K562 (cell line): Measurements from ENCODE around the gene COASY. TPM values are rescaled to one million over a fixed set of nuclear protein-coding genes. Genes with fewer than 3 reads are reported as not detected.

Experiments
- ATAC-seq: fragments of 200-7000 bp; cut with Tn5 transposase; 3 replicates; pipeline ENCODE4 v1.9.1; 2020; ENCODE audit warnings: moderate library complexity
- BruUV-seq: library from RNA; stranded (reverse); fragments of 400-500 nt; replicated peaks from 2 replicates; lab custom pipeline; 2021; lab: Mats Ljungman, UMichigan
- CTCF ChIA-PET: fragments of 300-600 bp; formaldehyde crosslinking; extraction: SDS; loops from one replicate; lab custom pipeline; 2021; ENCODE audit warnings: low intra/inter-chr PET ratio; lab: Yijun Ruan, JAX
- POLR2A ChIA-PET: fragments of 300-600, 350-650 bp; sonication (Branson Sonifier 250); formaldehyde crosslinking; extraction: SDS; loops from one replicate; lab custom pipeline; 2021; ENCODE audit warnings: antibody characterized with exemption, inconsistent platforms; lab: Yijun Ruan, JAX
- DNase-seq, 4 experiments: peaks; one replicate each; pipeline versions ENCODE4 v3.0.0 to v3.0.0-alpha.2; 2011 to 2018; ENCODE audit warnings: low spot score in 3 of 4, mixed read lengths in 3 of 4; ENCODE audit errors: extremely low read depth in 1 of 4
- FAIRE-seq: peaks from 2 replicates; lab custom pipeline; 2011; peaks lifted over from hg19 to GRCh38; lab: Jason Lieb, UNC
- H2AFZ ChIP-seq: 2 replicates; pipeline ENCODE4 v1.6.0; 2011; ENCODE audit warnings: low read depth, low read length, control low read depth, inconsistent platforms
- H3K27ac ChIP-seq: fragments of 200-600 bp; 3 replicates; pipeline ENCODE4 v1.8.0; 2011; ENCODE audit warnings: low read depth, mild to moderate bottlenecking, control low read depth, inconsistent platforms, low read length, moderate library complexity, mixed read lengths; ENCODE audit errors: extremely low read depth
- H3K27me3 ChIP-seq, 2 experiments: fragments of 300-600 bp in 1 of 2; 2 replicates in 1 of 2; 3 replicates in 1 of 2; pipeline versions ENCODE4 v1.6.0 to v1.8.0; 2011; ENCODE audit warnings: inconsistent platforms in 2 of 2, low read length in 2 of 2, mild to moderate bottlenecking in 1 of 2, mixed read lengths in 1 of 2, moderate library complexity in 1 of 2; ENCODE audit not compliant: control insufficient read depth in 2 of 2, insufficient read depth in 2 of 2
- H3K36me3 ChIP-seq: fragments of 300-600 bp; 3 replicates; pipeline ENCODE4 v1.8.0; 2011; ENCODE audit warnings: mild to moderate bottlenecking, low read length, inconsistent platforms; ENCODE audit not compliant: control insufficient read depth, insufficient read depth
- H3K4me1 ChIP-seq, 2 experiments: fragments of 200-600 bp in 1 of 2; replicated peaks in 1 of 2; 2 replicates in 1 of 2; 3 replicates in 1 of 2; pipeline versions ENCODE4 v1.5.1 to v1.8.0; 2011; ENCODE audit warnings: inconsistent platforms in 2 of 2, low read length in 2 of 2, mild to moderate bottlenecking in 1 of 2, mixed read lengths in 1 of 2, moderate library complexity in 1 of 2; ENCODE audit not compliant: control insufficient read depth in 2 of 2, insufficient read depth in 2 of 2
- H3K4me2 ChIP-seq: 2 replicates; pipeline ENCODE4 v1.6.1; 2011; ENCODE audit warnings: low read length, control low read depth, inconsistent platforms, mixed read lengths; ENCODE audit not compliant: insufficient read depth
- H3K4me3 ChIP-seq: fragments of 200-600 bp; sonication (generic), shearing (Covaris generic); 2 replicates; pipeline ENCODE4 v1.5.1; 2016; ENCODE audit warnings: control low read depth, inconsistent platforms
- H3K79me2 ChIP-seq: fragments of 200-600 bp; 3 replicates; pipeline ENCODE4 v1.8.0; 2011; ENCODE audit warnings: low read length, inconsistent platforms; ENCODE audit not compliant: control insufficient read depth, insufficient read depth
- H3K9ac ChIP-seq, 2 experiments: 2 replicates each; pipeline versions ENCODE4 v1.6.0 to v1.6.1; 2011; ENCODE audit warnings: low read depth in 2 of 2, low read length in 2 of 2, control low read depth in 1 of 2, inconsistent platforms in 1 of 2, mild to moderate bottlenecking in 1 of 2, mixed read lengths in 1 of 2; ENCODE audit not compliant: insufficient read depth in 1 of 2
- H3K9me1 ChIP-seq: one replicate; pipeline ENCODE4 v1.6.0; 2011; ENCODE audit warnings: inconsistent platforms, mild to moderate bottlenecking, low read length, moderate library complexity; ENCODE audit not compliant: control insufficient read depth, insufficient read depth
- H3K9me3 ChIP-seq: replicated peaks from 2 replicates; pipeline ENCODE4 v1.5.1; 2011; ENCODE audit warnings: low read depth, low read length, inconsistent platforms; ENCODE audit not compliant: control insufficient read depth, insufficient read depth
- H4K20me1 ChIP-seq: replicated peaks from 2 replicates; pipeline ENCODE4 v1.6.1; 2011; ENCODE audit warnings: low read length, inconsistent platforms, mixed read lengths; ENCODE audit not compliant: control insufficient read depth, insufficient read depth
- IFI16 ChIP-seq: fragments of 250-450 bp; sonication (Bioruptor Pico); IDR thresholded peaks from 2 replicates; pipeline ENCODE4 v2.1.2; 2022; ENCODE audit warnings: mild to moderate bottlenecking, inconsistent platforms
- MBD2 ChIP-seq: sonication (generic); IDR thresholded peaks from 2 replicates; pipeline ENCODE4 v1.6.1; 2016; ENCODE audit warnings: low read depth, borderline replicate concordance
- POLR3A ChIP-seq: IDR thresholded peaks from 2 replicates; pipeline ENCODE4 v1.6.1; 2011; ENCODE audit warnings: borderline replicate concordance, mild to moderate bottlenecking, moderate library complexity; ENCODE audit not compliant: insufficient read length, insufficient read depth; ENCODE audit errors: extremely low read depth
- SMAD4 ChIP-seq: fragments of 250-450 bp; sonication (Bioruptor Pico); conservative IDR thresholded peaks from 2 replicates; pipeline ENCODE4 v1.8.0; 2021; ENCODE audit warnings: inconsistent platforms, mild to moderate bottlenecking, moderate library complexity
- SRF ChIP-seq, 2 experiments: fragments of 250-450, 450-650 bp in 1 of 2; sonication (Bioruptor Pico) in 1 of 2; sonication (generic) in 1 of 2; formaldehyde crosslinking; IDR thresholded peaks; 2 replicates each; pipeline versions ENCODE4 v1.5.0 to v1.5.1; 2020 to 2022; ENCODE audit warnings: mild to moderate bottlenecking in 1 of 2, missing genetic modification reagents in 1 of 2
- ZBTB9 ChIP-seq: fragments of 450-650 bp; formaldehyde crosslinking; IDR thresholded peaks from 2 replicates; pipeline ENCODE4 v1.4.0; 2020; ENCODE audit warnings: mild to moderate bottlenecking, moderate library complexity
- ZNF354B ChIP-seq: fragments of 250-450 bp; sonication (Bioruptor Pico); IDR thresholded peaks from 2 replicates; pipeline ENCODE4 v1.4.0; 2020
- ZNF583 ChIP-seq: fragments of 250-450 bp; sonication (Bioruptor Pico); IDR thresholded peaks from 2 replicates; pipeline ENCODE4 v1.4.0; 2020
- ZNF699 ChIP-seq: fragments of 250-450 bp; sonication (Bioruptor Pico); IDR thresholded peaks from 2 replicates; pipeline ENCODE4 v1.8.0; 2021; ENCODE audit warnings: mild to moderate bottlenecking, moderate library complexity; ENCODE audit not compliant: insufficient replicate concordance
- WGBS: fragments of 100-300 bp; shearing (Covaris generic); methylation state at CpG from one replicate; pipeline ENCODE4 v1.1.6; 2016; ENCODE audit warnings: low coverage, mixed read lengths; ENCODE audit not compliant: insufficient coverage; ENCODE audit errors: missing lambda C conversion rate; 5-methylcytosine and 5-hydroxymethylcytosine counted together
- in situ Hi-C: fragments of 300-500 bp; cut with MboI; formaldehyde crosslinking; loops from 4 replicates; pipeline ENCODE4 v1.15.0; 2018; ENCODE audit warnings: inconsistent platforms, mixed read lengths
- intact Hi-C: fragments of 100-400 bp; cut with micrococcal nuclease; formaldehyde crosslinking; loops from 2 replicates; pipeline ENCODE4 v1.14.2; 2022
- polyA plus RNA-seq, 8 experiments: library from polyadenylated mRNA; depleted of rRNA in 4 of 8; stranded (reverse) in 5 of 8; unstranded in 3 of 8; fragments of >200 nt; fragmentation: Nextera tagmentation in 2 of 8; fragmentation: Illumina TruSeq in 1 of 8; extraction: Ambion mirVana in 2 of 8; extraction: Trizol in 1 of 8; gene quantifications; 2 replicates each; pipeline versions ENCODE4 v1.2.1 to v1.2.3, GENCODE V29; 2011 to 2014; ENCODE audit warnings: inconsistent platforms in 1 of 8, missing spikeins in 1 of 8
- total RNA-seq, 7 experiments: library from RNA; depleted of rRNA in 6 of 7; stranded (reverse); fragments of >200 nt in 6 of 7; fragmentation: Illumina TruSeq in 2 of 7; extraction: Trizol in 2 of 7; gene quantifications; 2 replicates each; pipeline versions ENCODE4 v1.2.1 to v1.2.3, GENCODE V29; 2011 to 2021; ENCODE audit warnings: low replicate concordance in 1 of 7
- TF ChIP-seq, protein P1 (sequence below): fragments of 450-650 bp; IDR thresholded peaks from 2 replicates; pipeline ENCODE4 v1.6.1; 2017; ENCODE audit warnings: mild to moderate bottlenecking, moderate library complexity
- TF ChIP-seq, protein P2 (sequence below), 2 experiments: IDR thresholded peaks; 2 replicates each; pipeline ENCODE4 v1.6.1; 2011; ENCODE audit warnings: borderline replicate concordance in 1 of 2, control low read depth in 1 of 2, low read depth in 1 of 2, low read length in 1 of 2, mild to moderate bottlenecking in 1 of 2, mixed read lengths in 1 of 2, moderate library complexity in 1 of 2; ENCODE audit not compliant: insufficient read depth in 1 of 2, insufficient read length in 1 of 2, poor library complexity in 1 of 2, severe bottlenecking in 1 of 2; ENCODE audit errors: extremely low read depth in 1 of 2
- TF ChIP-seq, protein P3 (sequence below): sonication (generic); formaldehyde crosslinking; IDR thresholded peaks from 2 replicates; pipeline ENCODE4 v1.4.0; 2020; ENCODE audit warnings: mild to moderate bottlenecking, missing genetic modification reagents

COASY gene
- total and polyA plus RNA-seq, 9 of the 15 experiments (the other 6 are each of a cell fraction or from before 2014, with no cell fraction given) = 25.4 to 175 (median 62.3) TPM

DNA sequence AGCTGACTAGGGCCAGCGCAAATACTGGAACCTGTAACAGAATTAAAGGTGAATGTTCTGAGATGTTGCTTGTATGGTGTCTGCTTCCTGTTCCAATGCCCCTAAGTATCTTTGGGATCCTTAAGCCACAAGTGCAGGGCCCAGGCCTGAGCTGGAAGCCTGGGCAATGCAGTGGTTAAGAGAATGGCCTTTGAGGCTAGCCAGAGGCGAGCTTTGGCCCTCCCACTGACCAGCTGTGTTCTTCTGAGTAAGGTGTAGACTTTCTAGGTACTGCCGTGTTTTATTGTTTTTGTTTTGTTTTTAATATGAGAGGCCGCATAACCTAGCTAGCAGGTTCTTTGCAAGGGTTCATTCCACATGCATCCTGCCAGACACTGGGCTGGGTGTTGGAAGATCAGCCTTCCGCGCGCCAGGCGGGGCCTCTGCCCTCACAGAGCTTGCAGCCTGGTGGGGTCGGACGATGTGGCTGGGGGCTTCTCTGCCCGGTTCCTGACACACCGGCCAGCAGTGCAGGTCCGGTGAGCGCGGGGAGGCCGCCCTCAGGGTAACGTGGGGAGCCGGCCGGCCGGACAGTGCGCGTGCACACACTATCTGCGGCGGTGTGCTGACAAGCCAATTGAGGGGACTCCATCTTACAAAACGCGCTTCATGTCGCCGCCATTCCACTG is 4.4 kb downstream of the COASY start:
- Histone ChIP-seq H4K20me1 (no peaks in the 10 kb centered on the region), H3K9me1 (no peaks in the 10 kb centered on the region), H3K4me1 (peaks cover 36 to 65% of the 10 kb centered on the region in 2 experiments), H3K27me3 (no peaks in the 10 kb centered on the region), H3K27ac (peak overlapping the region; percentile 89), H2AFZ (peak overlapping the region; percentile 87), H3K9me3 (no peaks in the 10 kb centered on the region), H3K4me2 (peak overlapping the region; percentile 88), H3K4me3 (peak overlapping the region; percentile 82), H3K9ac (peak overlapping the region; percentile 88 to 96), H3K36me3 (peaks cover 73% of the 10 kb centered on the region), H3K79me2 (peaks cover 70% of the 10 kb centered on the region)
- DNase-seq = no peak
- ChIA-PET POLR2A (interaction anchor here (0.6 to 8.3 kb wide), 4 partner anchors 11 to 429 kb away, joined by 3 to 58 read pairs (median 4); partner anchors contain the start of gene PSMC3IP), CTCF (interaction anchor here (0.6 to 0.7 kb wide), 2 partner anchors 13 to 30 kb away, joined by 3 read pairs; partner anchors contain the start of gene NAGLU)
- in situ Hi-C loops = no loop called here
- no peak for FAIRE-seq
- BruUV-seq = TSS peak; percentile 47
- no peak for ATAC-seq
- WGBS = 13% methylated on average over 28 of the region's 28 CpGs
- intact Hi-C loops = no loop called here
- TF ChIP-seq SRF (CRISPR knock-in tag; IDR thresholded peaks at IDR 0.05) = peak in 1 of 2 experiments; percentile 45; a peak in 1 of 4 replicates
- peak; percentile 87 for TF ChIP-seq ZBTB9
- TF ChIP-seq ZNF583 = no peak
- no peak for TF ChIP-seq ZNF699
- 0 out of 2 replicates have a peak, but pooled peaks have one; percentile 34 for TF ChIP-seq IFI16 (CRISPR knock-in tag)
- TF ChIP-seq SMAD4 (CRISPR knock-in tag) = 0 out of 2 replicates have a peak, but pooled peaks have one; percentile 77
- TF ChIP-seq, protein P1, sequence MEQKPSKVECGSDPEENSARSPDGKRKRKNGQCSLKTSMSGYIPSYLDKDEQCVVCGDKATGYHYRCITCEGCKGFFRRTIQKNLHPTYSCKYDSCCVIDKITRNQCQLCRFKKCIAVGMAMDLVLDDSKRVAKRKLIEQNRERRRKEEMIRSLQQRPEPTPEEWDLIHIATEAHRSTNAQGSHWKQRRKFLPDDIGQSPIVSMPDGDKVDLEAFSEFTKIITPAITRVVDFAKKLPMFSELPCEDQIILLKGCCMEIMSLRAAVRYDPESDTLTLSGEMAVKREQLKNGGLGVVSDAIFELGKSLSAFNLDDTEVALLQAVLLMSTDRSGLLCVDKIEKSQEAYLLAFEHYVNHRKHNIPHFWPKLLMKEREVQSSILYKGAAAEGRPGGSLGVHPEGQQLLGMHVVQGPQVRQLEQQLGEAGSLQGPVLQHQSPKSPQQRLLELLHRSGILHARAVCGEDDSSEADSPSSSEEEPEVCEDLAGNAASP = no peak
- no peak for TF ChIP-seq POLR3A
- TF ChIP-seq, protein P2, sequence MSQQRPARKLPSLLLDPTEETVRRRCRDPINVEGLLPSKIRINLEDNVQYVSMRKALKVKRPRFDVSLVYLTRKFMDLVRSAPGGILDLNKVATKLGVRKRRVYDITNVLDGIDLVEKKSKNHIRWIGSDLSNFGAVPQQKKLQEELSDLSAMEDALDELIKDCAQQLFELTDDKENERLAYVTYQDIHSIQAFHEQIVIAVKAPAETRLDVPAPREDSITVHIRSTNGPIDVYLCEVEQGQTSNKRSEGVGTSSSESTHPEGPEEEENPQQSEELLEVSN (IDR thresholded peaks at IDR 0.05; ENCODE audit: borderline replicate concordance in 1 of 2, extremely low read depth in 1 of 2, insufficient read depth in 1 of 2, insufficient read length in 1 of 2, low read depth in 1 of 2, low read length in 1 of 2, poor library complexity in 1 of 2, severe bottlenecking in 1 of 2) = no peak
- no peak for TF ChIP-seq ZNF354B (CRISPR knock-in tag)
- TF ChIP-seq, protein P3, sequence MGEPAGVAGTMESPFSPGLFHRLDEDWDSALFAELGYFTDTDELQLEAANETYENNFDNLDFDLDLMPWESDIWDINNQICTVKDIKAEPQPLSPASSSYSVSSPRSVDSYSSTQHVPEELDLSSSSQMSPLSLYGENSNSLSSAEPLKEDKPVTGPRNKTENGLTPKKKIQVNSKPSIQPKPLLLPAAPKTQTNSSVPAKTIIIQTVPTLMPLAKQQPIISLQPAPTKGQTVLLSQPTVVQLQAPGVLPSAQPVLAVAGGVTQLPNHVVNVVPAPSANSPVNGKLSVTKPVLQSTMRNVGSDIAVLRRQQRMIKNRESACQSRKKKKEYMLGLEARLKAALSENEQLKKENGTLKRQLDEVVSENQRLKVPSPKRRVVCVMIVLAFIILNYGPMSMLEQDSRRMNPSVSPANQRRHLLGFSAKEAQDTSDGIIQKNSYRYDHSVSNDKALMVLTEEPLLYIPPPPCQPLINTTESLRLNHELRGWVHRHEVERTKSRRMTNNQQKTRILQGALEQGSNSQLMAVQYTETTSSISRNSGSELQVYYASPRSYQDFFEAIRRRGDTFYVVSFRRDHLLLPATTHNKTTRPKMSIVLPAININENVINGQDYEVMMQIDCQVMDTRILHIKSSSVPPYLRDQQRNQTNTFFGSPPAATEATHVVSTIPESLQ (CRISPR knock-in tag) = peak; percentile 63; the same call in 1 of the 2 replicates
- no peak for TF ChIP-seq MBD2
